ENCODE data around the gene GYS1. TPM values are rescaled to one million over a fixed set of nuclear protein-coding genes. Genes with fewer than 3 reads are reported as not detected.

Gene GYS1
- total and polyA plus RNA-seq, 2 donors (not counting 1 experiment from before 2014, with no cell fraction given) = 31.2 to 42.8 TPM

- no peaks in the 10 kb centered on the region for H3K9me3 ChIP-seq (ENCODE audit: control insufficient read depth, insufficient read depth, low read depth, low read length)
- peaks cover 32% of the 10 kb centered on the region for H3K36me3 ChIP-seq (ENCODE audit: control insufficient read depth, insufficient read depth, low read length)
- H4K20me1 ChIP-seq (ENCODE audit: control insufficient read depth, extremely low read depth, insufficient read depth, low read length) = no peaks in the 10 kb centered on the region
- H3K27ac ChIP-seq (ENCODE audit: insufficient read depth, low read length) = no peak overlapping the region
- H3K79me2 ChIP-seq (ENCODE audit: control insufficient read depth, insufficient read depth, low read length) = no peaks in the 10 kb centered on the region
- no peaks in the 10 kb centered on the region for H3K27me3 ChIP-seq (ENCODE audit: control insufficient read depth, insufficient read depth, low read length)
- no peak overlapping the region for H3K4me2 ChIP-seq (ENCODE audit: extremely low read depth, insufficient read depth, low read length)
- H3K4me1 ChIP-seq (ENCODE audit: control insufficient read depth, extremely low read depth, insufficient read depth, low read length) = no peaks in the 10 kb centered on the region
- no peak overlapping the region for H2AFZ ChIP-seq (ENCODE audit: low read length)
- no peak overlapping the region for H3K9ac ChIP-seq (ENCODE audit: insufficient read depth, low read length)
- DNase-seq (ENCODE audit: low read depth in 2 of 2) = no peak
- no peak overlapping the region for H3K4me3 ChIP-seq (replicated peaks in 1 of 4; ENCODE audit: control extremely low read depth in 1 of 4, insufficient read depth in 1 of 4, low read depth in 3 of 4, low read length in 4 of 4)
- TF ChIP-seq, protein P1, sequence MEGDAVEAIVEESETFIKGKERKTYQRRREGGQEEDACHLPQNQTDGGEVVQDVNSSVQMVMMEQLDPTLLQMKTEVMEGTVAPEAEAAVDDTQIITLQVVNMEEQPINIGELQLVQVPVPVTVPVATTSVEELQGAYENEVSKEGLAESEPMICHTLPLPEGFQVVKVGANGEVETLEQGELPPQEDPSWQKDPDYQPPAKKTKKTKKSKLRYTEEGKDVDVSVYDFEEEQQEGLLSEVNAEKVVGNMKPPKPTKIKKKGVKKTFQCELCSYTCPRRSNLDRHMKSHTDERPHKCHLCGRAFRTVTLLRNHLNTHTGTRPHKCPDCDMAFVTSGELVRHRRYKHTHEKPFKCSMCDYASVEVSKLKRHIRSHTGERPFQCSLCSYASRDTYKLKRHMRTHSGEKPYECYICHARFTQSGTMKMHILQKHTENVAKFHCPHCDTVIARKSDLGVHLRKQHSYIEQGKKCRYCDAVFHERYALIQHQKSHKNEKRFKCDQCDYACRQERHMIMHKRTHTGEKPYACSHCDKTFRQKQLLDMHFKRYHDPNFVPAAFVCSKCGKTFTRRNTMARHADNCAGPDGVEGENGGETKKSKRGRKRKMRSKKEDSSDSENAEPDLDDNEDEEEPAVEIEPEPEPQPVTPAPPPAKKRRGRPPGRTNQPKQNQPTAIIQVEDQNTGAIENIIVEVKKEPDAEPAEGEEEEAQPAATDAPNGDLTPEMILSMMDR (conservative IDR thresholded peaks at IDR 0.05 in 1 of 2, IDR thresholded peaks at IDR 0.05 in 1 of 2; ENCODE audit: low read depth in 1 of 2, low read length in 2 of 2) = no peak
- no peak for TF ChIP-seq EZH2 (IDR thresholded peaks at IDR 0.05; ENCODE audit: low read length, missing control alignments)
Measured at GRCh38 chr19:49011194-49011593, 18.1 kb upstream of the GYS1 start.

DNA sequence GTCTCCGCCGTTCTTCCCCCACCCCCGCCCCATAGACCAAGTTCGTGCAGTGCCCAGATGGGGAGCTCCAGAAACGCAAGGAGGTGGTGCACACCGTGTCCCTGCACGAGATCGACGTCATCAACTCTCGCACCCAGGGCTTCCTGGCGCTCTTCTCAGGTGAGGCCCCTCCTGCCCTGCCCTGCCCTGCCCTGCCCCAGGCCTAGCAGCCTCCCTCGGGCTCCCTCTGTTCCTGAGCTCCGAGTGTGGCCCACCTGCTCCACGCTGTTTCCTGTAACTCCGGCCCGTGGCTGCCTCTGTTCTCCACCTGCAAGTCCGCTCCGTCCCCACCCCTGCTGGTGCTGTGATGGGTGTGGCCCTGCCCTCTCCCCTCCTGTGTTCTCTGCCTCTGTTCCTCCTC, 17.3 kb upstream of the GYS1 start:
- Histone ChIP-seq H2AFZ (ENCODE audit: low read length) (no peak overlapping the region), H3K4me3 (replicated peaks in 1 of 4; ENCODE audit: control extremely low read depth in 1 of 4, insufficient read depth in 1 of 4, low read depth in 3 of 4, low read length in 4 of 4) (no peak overlapping the region), H3K9ac (ENCODE audit: insufficient read depth, low read length) (no peak overlapping the region), H3K4me1 (ENCODE audit: control insufficient read depth, extremely low read depth, insufficient read depth, low read length) (no peaks in the 10 kb centered on the region), H4K20me1 (ENCODE audit: control insufficient read depth, extremely low read depth, insufficient read depth, low read length) (no peaks in the 10 kb centered on the region), H3K4me2 (ENCODE audit: extremely low read depth, insufficient read depth, low read length) (no peak overlapping the region), H3K27me3 (ENCODE audit: control insufficient read depth, insufficient read depth, low read length) (no peaks in the 10 kb centered on the region), H3K36me3 (ENCODE audit: control insufficient read depth, insufficient read depth, low read length) (peaks cover 29% of the 10 kb centered on the region), H3K27ac (ENCODE audit: insufficient read depth, low read length) (no peak overlapping the region), H3K9me3 (ENCODE audit: control insufficient read depth, insufficient read depth, low read depth, low read length) (no peaks in the 10 kb centered on the region), H3K79me2 (ENCODE audit: control insufficient read depth, insufficient read depth, low read length) (no peaks in the 10 kb centered on the region)
- no peak for DNase-seq (ENCODE audit: low read depth in 2 of 2)
- TF ChIP-seq EZH2 (IDR thresholded peaks at IDR 0.05; ENCODE audit: low read length, missing control alignments) = no peak
- TF ChIP-seq, protein P1 (conservative IDR thresholded peaks at IDR 0.05 in 1 of 2, IDR thresholded peaks at IDR 0.05 in 1 of 2; ENCODE audit: low read depth in 1 of 2, low read length in 2 of 2) = no peak

- H3K27me3 ChIP-seq (ENCODE audit: control insufficient read depth, insufficient read depth, low read length) = no peaks in the 10 kb centered on the region
- no peaks in the 10 kb centered on the region for H3K79me2 ChIP-seq (ENCODE audit: control insufficient read depth, insufficient read depth, low read length)
- H3K9me3 ChIP-seq (ENCODE audit: control insufficient read depth, insufficient read depth, low read depth, low read length) = no peaks in the 10 kb centered on the region
- no peak for DNase-seq (ENCODE audit: low read depth in 2 of 2)
- no peak overlapping the region for H3K4me2 ChIP-seq (ENCODE audit: extremely low read depth, insufficient read depth, low read length)
- TF ChIP-seq EZH2 (IDR thresholded peaks at IDR 0.05; ENCODE audit: low read length, missing control alignments) = no peak
- TF ChIP-seq, protein P1 (conservative IDR thresholded peaks at IDR 0.05 in 1 of 2, IDR thresholded peaks at IDR 0.05 in 1 of 2; ENCODE audit: low read depth in 1 of 2, low read length in 2 of 2) = no peak
- H3K27ac ChIP-seq (ENCODE audit: insufficient read depth, low read length) = no peak overlapping the region
- no peak overlapping the region for H2AFZ ChIP-seq (ENCODE audit: low read length)
- no peaks in the 10 kb centered on the region for H4K20me1 ChIP-seq (ENCODE audit: control insufficient read depth, extremely low read depth, insufficient read depth, low read length)
- peaks cover 32% of the 10 kb centered on the region for H3K36me3 ChIP-seq (ENCODE audit: control insufficient read depth, insufficient read depth, low read length)
- H3K4me1 ChIP-seq (ENCODE audit: control insufficient read depth, extremely low read depth, insufficient read depth, low read length) = no peaks in the 10 kb centered on the region
- H3K4me3 ChIP-seq (replicated peaks in 1 of 4; ENCODE audit: control extremely low read depth in 1 of 4, insufficient read depth in 1 of 4, low read depth in 3 of 4, low read length in 4 of 4) = no peak overlapping the region
- no peak overlapping the region for H3K9ac ChIP-seq (ENCODE audit: insufficient read depth, low read length)
Measured at GRCh38 chr19:49009828-49010227, 16.7 kb upstream of the GYS1 start.

All from fibroblast of lung (primary cell).